HG02943 (cell line): Measurements from ENCODE around the gene MGRN1.
"Not testable (repeated sequence)": the region's sequence is repeated elsewhere in the genome, so short reads cannot be mapped to it uniquely, and the experiment has no call there.

Source experiments
- ATAC-seq: cut with Tn5 transposase; IDR thresholded peaks from one replicate; pipeline ENCODE4 v1.9.1; 2021; ENCODE audit warnings: mild to moderate bottlenecking, low read depth, moderate library complexity; ENCODE audit not compliant: unreplicated experiment

MGRN1 gene

DNA sequence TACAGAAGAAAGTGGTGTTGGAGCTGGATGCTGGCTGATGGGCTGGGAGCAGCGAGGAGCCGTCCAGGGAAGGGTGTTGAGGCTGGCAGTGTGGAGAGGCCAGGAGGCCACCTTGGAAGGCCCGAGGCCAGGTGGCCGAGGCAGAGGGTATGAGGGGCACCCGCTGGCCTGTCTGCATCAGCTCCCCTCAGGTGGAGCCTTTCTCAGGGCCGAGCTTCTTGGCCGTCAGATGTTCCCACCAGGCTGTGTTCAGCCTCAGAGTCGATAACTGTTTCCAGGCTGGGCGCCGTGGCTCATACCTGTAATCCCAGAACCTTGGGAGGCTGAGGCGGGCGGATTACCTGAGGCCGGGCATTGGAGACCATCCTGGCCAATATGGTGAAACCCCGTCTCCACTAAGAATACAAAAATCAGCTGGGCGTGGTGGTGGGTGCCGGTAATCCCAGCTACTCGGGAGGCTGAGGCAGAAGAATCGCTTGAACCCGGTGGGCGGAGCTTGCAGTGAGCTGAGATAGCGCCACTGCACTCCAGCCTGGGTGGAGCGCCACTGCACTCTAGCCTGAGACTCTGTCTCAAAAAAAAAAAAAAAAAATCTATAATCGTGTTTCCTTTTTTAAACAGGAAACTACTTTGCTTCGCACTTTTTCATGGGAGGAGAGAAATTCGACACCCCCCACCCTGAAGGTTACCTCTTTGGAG is 25.3 kb downstream of the MGRN1 start:
- no peak for ATAC-seq

DNA sequence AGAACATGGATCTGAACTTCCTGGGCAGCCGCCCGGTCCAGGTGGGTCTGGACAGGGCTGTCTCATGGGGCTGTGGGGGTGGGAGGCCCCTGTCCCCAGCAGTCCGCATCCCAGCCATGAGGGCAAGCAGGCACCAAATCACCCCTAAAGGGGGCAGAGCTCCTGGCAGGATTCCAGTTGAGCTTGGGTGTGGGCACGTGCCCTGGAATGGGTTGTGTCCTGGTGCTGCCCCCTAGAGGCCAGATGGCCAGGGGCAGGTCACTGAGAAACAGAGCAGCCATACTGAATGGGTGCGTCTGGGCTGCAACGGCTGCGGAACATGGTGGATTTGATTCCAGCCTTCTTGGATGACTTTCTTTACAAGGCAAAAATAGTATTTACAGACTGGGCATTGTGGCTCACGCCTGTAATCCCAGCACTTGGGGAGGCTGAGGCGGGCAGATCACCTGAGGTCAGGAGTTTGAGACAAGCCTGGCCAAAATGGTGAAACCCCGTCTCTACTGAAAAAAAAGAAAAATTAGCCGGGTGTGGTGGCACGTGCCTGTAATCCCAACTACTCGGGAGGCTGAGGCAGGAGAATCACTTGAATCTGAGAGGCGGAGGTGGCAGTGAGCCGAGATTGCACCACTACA is 25.9 kb downstream of the MGRN1 start:
- not testable (repeated sequence) for ATAC-seq

DNA sequence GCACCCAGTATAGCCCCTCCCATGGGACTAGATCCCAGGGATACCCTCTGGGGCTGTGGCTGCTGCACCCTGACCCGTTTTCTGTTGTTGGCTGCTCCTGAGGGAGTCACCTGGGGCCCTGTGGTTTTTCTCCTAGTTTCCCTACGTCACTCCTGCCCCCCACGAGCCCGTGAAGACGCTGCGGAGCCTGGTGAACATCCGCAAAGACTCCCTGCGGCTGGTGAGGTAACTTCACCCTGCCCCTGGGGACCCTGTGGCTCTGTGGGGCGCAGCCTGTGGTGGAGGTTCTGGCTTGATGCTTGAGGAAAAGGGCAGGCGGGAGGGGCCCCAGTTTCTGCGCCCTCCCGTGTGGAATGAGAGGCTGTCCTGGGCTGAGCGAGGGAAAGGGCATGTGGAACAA is 27.2 kb downstream of the MGRN1 start:
- no peak for ATAC-seq

DNA sequence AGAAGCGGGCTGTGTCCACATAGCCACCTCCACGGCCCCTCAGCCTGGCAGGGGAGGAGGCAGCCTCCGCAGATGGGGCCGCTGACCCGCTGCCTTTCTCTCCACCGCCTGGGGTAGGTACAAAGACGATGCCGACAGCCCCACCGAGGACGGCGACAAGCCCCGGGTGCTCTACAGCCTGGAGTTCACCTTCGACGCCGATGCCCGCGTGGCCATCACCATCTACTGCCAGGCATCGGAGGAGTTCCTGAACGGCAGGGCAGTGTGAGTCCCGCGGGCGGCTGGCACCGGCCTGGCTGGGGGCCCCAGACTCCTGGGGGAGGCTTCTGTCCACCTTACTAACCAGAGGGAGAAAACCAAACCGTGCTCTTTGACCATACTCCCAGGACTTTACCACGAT is 27.9 kb downstream of the MGRN1 start:
- no peak for ATAC-seq

DNA sequence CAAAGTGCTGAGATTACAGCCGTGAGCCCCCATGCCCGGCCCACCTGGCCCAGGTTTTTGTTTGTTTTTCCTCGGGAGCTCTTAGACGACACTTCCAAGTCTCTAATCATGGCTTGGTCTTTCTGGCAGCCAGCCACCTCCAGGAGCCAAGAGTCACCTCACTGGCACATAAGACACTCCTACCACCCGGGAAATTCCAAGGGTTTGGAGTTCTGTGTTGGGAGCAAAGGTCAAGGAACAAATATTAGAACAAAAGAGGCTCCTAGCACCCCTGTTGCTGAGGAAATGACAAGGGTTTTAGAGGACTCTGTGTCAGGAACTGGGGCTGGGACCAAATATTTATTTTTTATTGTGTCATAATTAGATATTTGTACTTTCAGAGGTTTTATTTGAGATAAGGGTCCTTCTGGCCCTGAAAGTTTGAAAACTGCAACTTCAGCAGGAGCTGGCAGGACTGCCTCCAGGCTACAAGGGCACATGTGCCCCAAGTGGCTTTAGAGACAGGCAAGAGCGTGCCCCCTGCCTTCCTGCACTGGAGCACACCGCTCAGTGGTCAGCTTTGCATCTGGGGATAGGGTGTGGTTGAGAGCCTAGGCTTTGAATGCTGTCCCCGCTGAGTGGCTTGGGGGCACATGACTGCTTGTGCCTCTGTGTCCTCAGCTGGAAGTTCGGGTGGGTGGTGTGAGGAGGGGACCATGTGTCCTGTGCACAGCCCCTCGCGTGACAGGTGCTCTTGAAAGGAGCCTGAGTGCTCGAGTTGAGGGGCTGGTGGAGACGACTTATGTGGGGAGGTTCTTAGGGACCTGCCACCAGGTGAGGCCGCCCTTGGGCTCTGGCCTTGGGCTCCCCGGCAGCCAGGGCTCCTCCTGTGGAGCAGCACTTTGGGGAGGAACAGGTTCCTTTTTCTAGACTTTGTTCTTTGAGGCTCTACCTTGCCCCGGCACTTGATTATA is 29.7 kb downstream of the MGRN1 start:
- ATAC-seq = no peak

DNA sequence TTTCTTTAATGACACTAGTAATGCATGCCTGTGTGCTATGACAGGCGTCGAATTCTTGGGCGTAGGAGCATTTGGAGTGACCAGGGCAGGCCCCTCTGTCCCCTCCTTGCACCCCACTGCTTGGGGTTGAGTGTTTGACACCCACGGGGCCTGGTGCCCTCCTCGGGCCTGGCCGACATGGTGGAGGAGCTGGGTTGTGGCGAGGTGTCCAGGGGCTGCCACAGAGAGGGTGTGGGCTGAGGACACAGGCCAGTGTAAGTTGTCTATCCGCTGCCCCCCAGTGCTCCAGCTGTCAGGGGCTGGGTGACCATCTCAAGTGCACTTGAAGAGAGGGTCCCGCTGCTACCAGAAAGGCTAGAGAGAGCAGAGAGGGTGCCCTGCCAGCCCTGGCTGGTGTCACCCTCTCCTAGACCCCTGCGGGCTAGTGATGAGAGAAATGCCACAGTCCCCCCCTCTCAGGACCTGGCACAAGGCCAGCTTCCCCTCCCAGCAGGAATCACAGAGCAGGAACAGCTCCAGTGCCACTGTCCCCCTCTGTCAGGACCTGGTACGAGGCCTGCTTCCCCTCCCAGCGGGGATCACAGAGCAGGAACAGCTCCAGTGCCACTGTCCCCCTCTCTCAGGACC is 30.5 kb downstream of the MGRN1 start:
- no peak for ATAC-seq

DNA sequence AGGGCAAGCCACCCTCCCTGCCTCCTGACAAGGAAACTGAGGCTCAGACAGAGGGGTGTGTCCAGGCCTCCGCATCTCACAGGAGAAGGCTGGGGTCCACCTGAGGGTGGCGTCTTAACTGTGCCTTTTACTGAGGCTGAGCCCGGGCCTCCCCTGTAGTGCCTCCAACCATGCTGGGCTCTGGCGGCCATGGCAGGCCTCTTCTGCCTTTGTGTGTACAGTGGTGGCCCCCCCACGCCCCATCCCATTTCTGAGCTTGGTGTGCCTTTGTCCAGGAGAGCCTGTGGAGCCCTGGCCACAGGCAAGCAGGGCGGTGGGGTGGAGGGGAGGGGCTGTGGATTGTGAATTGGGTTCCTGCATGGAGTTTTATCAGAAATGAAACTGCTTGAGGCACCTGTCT is 31.2 kb downstream of the MGRN1 start:
- no peak for ATAC-seq

DNA sequence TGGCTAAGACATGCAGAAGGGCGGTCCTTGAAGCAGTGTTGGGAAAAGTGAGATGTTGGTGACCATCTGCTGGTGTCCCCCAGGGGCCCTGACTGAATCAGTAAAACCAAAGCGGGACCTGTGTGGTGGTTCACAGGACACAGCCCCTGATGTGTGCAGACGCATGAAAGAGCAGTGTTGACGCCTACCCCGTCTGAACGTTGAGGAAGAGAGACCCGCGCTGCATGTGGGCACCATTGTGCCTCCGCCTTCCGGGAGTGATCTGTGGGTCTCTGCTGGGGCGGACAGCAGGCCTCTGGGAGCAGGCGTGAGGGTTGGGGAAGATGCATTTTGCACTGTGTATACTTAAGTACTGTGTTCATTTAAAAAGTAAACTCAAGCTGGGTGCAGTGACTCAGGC is 31.6 kb downstream of the MGRN1 start:
- ATAC-seq = no peak

DNA sequence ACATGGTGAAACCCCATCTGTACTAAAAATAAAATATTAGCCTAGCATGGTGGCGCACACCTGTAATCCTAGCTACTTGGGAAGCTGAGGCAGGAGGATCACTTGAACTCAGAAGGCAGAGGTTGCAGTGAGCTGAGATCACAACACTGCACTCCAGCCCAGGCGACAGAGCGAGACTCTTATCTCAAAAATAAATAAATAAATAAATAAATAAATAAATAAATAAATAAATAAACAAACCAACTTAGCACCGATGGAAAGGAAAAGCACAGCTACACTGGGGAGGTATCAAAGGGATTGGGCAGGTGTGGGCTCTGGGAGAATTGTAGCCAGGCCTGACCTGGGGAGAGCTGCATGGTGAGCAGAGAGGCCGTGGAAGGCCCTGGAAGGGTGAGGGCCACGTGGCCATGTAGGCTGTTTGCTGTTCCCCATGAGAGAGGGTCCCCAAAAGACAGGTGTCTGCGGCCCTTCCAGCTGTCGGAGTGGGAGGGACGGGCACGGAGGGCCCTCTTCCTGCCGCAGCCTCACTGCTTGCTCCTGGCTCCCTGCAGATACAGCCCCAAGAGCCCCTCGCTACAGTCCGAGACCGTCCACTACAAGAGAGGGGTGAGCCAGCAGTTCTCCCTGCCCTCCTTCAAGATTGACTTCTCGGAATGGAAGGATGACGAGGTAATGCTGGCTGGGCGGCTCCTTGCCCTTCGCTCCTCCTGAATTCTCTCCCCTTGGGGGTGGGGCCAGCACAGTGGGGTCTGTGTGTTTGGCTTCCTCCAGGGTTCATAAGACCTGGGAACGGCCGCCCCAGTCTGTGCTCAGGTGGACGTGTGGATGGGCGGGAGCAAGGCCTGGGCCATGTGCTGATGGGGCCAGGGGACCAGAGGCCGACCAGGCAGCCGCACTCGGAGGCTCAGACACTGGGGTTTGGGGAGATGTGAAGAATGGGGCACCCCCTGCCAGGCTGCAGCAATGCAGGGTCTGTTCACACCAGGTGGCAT is 32.4 kb downstream of the MGRN1 start:
- ATAC-seq = no peak

DNA sequence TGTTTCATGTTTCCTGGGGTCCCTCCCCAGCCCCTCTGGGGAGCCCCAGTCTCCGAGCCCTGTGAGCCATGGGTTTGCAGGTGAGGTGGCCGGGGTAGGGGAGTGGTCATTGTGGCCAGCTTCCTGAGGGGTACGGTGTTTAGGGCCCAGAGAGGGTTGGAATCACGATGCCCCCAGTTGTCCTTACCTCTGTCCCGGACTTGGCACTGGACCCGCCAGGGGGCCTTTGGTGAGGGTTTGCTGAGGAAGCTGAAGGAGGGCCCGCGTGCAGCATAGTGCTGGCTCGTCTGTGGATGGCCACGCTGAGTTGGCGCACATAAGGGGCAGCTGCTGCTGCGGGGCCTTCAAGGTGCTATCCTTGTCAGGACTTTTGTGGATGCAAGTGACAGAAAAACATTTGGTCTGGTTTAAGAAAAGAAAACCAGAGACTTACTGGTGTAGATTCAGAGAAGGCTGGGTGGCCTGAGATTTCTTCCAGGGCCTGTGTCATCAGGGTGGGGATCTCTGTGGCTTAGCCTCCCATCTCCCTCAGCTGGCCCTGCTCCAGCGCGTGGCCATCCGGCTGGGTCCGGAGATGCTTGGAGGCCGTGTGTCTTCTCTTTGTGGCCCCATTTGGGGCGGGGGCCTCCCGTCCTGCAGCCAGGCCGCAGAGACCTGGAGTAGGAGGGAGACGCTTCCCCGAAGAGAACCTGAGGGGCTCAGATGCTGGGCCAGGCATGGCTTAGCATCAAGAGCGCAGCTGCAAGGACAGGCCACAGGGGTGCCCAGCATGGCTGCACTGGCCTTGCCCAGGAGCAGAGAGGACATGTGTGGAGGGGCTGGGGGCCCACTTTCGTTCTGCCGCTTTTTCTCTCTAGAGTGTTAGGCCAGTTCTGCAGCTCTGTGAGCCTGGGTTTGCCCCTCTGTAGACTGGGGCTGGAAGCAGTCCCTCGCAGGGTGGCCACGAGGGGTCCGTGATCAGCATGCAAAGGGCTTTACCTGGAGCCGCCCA is 35.0 kb downstream of the MGRN1 start:
- ATAC-seq = no peak

DNA sequence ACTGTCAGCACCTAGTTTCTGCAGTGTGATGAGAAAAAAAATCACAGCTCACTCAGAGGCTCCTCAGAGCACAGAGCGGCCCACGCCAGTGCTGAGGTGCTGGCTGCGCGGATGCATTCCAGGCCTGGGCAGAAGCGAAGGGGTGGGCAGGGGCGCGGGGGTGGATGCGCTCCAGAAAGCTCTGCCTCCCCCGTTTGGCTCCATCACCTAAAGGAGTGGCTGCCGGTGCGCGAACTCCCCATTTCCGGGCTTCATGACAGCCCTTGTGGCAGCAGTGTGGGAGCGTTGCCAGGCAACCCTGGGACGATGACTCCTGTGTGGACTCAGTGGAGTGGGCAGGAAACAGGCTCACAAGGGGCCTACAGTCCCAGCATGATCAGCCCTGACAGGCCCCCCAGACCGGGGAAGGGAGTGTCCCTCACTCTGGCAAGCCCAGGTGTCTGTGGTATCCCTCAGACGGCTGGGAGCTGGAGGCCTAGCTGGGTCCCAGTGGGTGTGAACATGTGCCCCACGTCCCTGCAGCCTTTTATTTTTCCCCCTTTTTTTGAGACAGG is 35.9 kb downstream of the MGRN1 start:
- ATAC-seq = no peak

DNA sequence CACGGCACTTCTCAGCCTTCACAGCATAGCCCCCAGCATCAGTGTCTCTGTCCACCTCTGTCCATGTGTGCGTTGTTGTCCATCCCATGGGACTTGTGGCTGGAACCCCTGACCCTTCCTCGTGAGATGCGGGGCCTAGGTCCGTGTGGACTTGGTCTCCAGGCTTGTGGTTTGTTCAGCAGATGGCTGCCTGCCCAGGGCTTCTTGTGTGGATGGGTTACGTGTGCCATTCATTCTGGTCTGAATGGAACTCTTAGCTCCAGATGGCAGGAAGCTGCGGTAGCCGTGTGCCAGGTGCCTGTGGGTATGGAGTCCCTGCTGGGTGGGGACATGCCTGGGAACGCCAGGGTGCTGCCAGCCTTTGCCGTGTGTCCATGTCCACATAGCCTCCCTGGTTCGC is 37.0 kb downstream of the MGRN1 start:
- no peak for ATAC-seq

DNA sequence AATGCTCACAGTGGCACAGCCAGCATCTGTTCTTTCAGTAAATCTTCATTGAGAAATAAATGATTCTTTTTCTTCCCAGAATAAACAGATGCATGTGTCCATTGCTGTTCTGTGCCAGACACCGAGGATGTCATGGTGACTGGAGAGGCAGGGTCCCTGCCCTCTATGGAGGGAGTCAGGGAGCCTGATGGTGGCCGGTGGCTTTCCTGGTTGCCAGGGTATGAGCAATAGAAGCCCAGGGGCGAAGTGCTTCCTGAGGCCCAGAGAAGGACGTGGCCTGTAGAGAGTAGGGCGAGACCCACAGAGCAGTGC is 38.8 kb downstream of the MGRN1 start:
- no peak for ATAC-seq

DNA sequence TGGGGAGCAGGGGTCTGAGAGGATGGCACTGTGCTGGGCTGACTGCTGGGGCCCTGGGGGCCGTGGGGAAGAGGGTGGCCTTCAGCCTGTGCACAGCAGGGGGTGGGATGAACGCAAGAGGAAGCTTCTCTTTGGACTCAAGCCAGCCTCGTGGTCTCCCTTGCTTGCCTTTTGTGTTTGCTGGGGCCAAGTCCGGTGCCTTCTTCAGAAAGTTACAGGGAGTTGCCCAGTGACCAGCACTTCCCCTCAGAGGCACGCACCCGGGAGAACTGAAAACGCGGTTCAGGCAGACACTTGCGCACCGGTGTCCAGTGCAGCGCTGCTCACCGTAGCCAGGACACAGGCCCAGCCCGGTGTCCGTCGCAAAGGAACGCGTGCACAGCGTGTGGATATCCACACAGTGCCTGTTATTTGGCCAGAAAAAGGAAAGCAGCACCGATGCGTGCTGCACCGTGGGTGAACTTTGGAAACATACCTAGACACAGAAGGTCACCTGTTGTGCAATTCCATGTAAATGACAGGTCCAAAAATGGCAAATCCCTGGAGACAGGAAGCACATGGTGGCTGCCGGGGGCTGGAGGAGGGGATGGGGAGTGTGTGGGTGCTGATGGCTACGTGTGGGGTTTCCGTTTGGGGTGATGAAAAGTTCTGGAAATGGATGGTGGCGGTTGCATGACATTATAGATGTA is 39.3 kb downstream of the MGRN1 start:
- ATAC-seq = no peak

DNA sequence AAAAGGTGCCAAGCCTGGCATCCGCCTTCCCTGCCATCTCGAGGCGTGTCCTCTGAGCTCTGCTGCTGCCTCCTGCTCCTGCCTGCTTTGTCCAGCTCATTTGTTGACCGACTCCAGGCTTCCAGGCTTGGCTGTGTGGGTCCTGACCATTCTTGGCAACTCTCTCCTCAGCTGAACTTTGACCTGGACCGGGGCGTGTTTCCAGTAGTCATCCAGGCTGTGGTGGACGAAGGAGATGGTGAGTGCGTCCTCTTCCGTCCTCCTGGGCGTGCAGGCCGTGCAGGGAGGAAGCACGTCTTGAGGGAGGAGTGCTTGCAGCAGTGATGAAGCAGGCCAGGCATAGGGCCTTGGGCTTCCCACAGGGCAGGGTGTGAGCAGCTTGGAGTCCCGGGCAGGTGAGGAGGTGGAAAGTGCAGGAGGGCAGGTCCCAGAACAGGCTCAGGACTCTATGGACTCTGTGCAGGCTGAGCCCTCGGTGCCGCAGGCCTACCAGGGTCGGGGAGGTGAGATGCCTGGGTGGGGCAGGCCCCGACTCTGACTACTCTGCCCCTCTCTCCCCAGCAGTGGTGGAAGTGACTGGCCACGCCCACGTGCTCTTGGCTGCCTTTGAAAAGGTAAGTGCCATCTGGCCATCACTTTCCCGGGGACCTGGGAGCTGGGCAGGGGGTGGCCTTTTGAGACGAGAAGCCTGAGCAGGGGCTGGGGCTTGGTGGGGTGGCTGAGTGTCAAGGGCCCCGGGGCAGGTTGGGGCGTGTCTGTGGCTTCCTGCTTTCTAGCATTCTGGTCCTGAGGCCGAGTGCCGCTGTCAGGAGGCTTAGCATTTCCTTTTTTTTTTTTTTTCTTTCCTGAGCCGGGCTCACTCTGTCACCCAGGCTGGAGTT is 40.2 kb downstream of the MGRN1 start:
- ATAC-seq = no peak

DNA sequence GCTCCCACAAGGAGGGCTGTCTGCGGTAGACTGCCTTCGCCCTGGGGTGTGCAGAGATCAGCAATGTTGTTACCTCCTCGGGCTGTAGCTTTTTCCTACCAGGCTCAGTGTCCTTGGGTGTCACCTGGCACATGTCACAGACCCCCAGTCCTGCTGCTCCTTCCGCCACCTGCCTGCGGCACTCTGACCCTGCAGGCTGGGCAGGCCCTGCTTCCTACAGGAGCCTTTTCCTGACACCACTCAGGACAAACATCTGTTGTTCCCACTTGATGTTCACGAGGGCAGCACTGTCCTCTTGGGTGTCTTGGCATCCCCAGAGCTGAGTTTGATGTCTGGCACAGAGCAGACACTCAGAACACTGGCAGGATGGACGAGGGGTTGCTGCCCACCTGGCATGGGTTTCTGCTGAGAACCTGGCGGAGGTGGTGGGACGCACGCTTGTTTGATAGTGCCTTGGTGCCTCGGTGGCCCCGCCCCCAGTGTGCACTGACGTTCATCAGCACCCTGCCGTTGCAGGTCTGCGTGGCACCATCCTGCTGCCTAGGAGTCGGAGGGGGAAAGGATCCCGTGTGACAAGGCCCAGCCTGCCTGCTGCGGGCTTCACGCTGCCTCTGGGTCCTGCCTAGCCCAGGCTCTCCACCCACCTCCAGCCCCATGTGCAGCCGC is 42.0 kb downstream of the MGRN1 start:
- no peak for ATAC-seq
